Gastrocnemius medialis (tissue), 4 donors: ENCODE measurements around the gene KIF5A.

ENCODE experiments used
- CTCF ChIP-seq, 5 experiments: fragments of 450-650 bp in 3 of 5; fragments of 200-600 bp in 2 of 5; sonication (generic) in 2 of 5; IDR thresholded peaks in 4 of 5; conservative IDR thresholded peaks in 1 of 5; 1 replicate in 4 of 5; 2 replicates in 1 of 5; pipeline ENCODE4 v1.5.1; 2016 to 2019; ENCODE audit warnings: antibody characterized with exemption in 5 of 5, mild to moderate bottlenecking in 3 of 5, moderate library complexity in 3 of 5
- POLR2A ChIP-seq, 2 donors: fragments of 450-650 bp; IDR thresholded peaks; one replicate each; pipeline ENCODE4 v1.6.1; 2017; ENCODE audit warnings: antibody characterized with exemption in 2 of 2, mild to moderate bottlenecking in 2 of 2, moderate library complexity in 2 of 2

GRCh38 chr12:57580466-57580795 is 30.6 kb downstream of the KIF5A start:
- TF ChIP-seq POLR2A (IDR thresholded peaks at IDR 0.05) (no peak), CTCF (IDR thresholded peaks at IDR 0.05 in 4 of 5, conservative IDR thresholded peaks at IDR 0.05 in 1 of 5) (no peak)
